DOHH2 (cell line): ENCODE results near the gene S100PBP.
A peak's percentile ranks its signal among the peaks of the same experiment; 100 is the strongest.

Source experiments
- H3F3A ChIP-seq: fragments of 200-600 bp; sonication (generic), shearing (Covaris generic); 2 replicates; pipeline ENCODE4 v1.6.0; 2016; ENCODE audit warnings: antibody characterized with exemption, mild to moderate bottlenecking; ENCODE audit not compliant: control insufficient read depth, insufficient read depth
- H3K27ac ChIP-seq: fragments of 200-600 bp; sonication (generic); 2 replicates; pipeline ENCODE4 v1.5.1; 2014; ENCODE audit warnings: low read depth, mild to moderate bottlenecking, low read length, moderate library complexity
- H3K27me3 ChIP-seq: fragments of 200-600 bp; sonication (generic); 2 replicates; pipeline ENCODE4 v1.6.1; 2014; ENCODE audit warnings: mild to moderate bottlenecking, low read length, mixed read lengths; ENCODE audit not compliant: control insufficient read depth
- H3K36me3 ChIP-seq: fragments of 200-600 bp; sonication (generic); 2 replicates; pipeline ENCODE4 v1.6.1; 2014; ENCODE audit warnings: mild to moderate bottlenecking, low read length, moderate library complexity, mixed read lengths; ENCODE audit not compliant: control insufficient read depth
- H3K4me1 ChIP-seq: fragments of 200-600 bp; sonication (generic); 2 replicates; pipeline ENCODE4 v1.6.1; 2014; ENCODE audit warnings: mild to moderate bottlenecking, low read length, mixed read lengths; ENCODE audit not compliant: control insufficient read depth
- H3K4me2 ChIP-seq: fragments of 200-600 bp; sonication (generic); 2 replicates; pipeline ENCODE4 v1.6.0; 2014; ENCODE audit warnings: mild to moderate bottlenecking, low read length, moderate library complexity
- H3K4me3 ChIP-seq: fragments of 200-600 bp; sonication (generic); 2 replicates; pipeline ENCODE4 v1.5.1; 2014; ENCODE audit warnings: mild to moderate bottlenecking, low read length, mixed read lengths
- H3K79me2 ChIP-seq: fragments of 200-600 bp; sonication (generic); 2 replicates; pipeline ENCODE4 v1.6.1; 2014; ENCODE audit warnings: mild to moderate bottlenecking, low read length, mixed read lengths; ENCODE audit not compliant: control insufficient read depth
- H3K9me2 ChIP-seq: fragments of 200-600 bp; sonication (generic); replicated peaks from 2 replicates; pipeline ENCODE4 v1.6.1; 2014; ENCODE audit warnings: mild to moderate bottlenecking, low read length, mixed read lengths; ENCODE audit not compliant: control insufficient read depth
- H3K9me3 ChIP-seq: fragments of 200-600 bp; sonication (generic); 2 replicates; pipeline ENCODE4 v1.6.1; 2014; ENCODE audit warnings: antibody characterized with exemption, low read length, mixed read lengths; ENCODE audit not compliant: control insufficient read depth, insufficient read depth
- H4K20me1 ChIP-seq: fragments of 200-600 bp; sonication (generic); 2 replicates; pipeline ENCODE4 v1.6.0; 2014; ENCODE audit warnings: low read depth, mild to moderate bottlenecking, antibody characterized with exemption, low read length, moderate library complexity; ENCODE audit not compliant: control insufficient read depth, insufficient read depth
- EZH2phosphoT487 ChIP-seq: fragments of 200-600 bp; sonication (generic); IDR thresholded peaks from 2 replicates; pipeline ENCODE4 v1.6.1; 2017; ENCODE audit warnings: borderline replicate concordance, mild to moderate bottlenecking, antibody characterized with exemption, low read length, moderate library complexity, mixed read lengths
- TF ChIP-seq, protein P1 (sequence below): fragments of 200-600 bp; sonication (generic); IDR thresholded peaks from one replicate; pipeline ENCODE4 v1.5.1; 2014; ENCODE audit warnings: antibody characterized with exemption, mild to moderate bottlenecking, low read depth, low read length; ENCODE audit not compliant: poor library complexity, severe bottlenecking

Gene S100PBP

DNA sequence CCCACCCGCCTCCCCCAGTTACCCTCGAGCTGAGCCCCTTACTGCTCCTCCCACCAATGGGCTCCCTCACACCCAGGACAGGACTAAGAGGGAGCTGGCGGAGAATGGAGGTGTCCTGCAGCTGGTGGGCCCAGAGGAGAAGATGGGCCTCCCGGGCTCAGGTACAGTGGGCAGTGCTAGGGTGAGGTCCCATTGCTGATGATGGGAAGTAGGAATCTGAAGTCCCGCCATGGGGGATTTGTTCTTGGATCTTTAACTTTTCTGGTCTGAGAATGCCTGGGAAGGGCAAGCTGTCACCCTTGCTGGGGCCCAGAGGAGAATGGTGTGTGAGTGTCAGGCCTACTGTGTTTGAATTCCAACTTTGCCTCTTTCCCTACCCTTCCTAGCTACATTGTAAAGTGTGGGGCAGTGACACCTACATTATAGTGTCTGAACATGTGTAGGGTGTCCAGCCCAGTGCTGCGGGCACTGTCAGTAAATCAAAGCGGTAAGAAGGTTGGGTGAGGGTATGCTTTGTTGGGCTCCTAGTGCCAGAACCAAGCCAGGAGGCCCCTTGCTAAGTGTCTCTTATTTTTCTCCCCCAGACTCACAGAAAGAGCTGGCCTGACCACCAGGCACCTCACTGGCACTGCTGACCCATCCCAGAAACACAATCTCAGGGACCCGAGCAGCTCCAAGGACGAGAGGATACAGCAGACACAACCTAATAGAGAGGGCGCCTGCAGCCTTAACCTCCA, 45.0 kb upstream of the S100PBP start:
- H3K4me3 ChIP-seq, result no peak overlapping the region
- no peaks in the 10 kb centered on the region for H3K79me2 ChIP-seq
- H3F3A ChIP-seq, result peaks cover 8% of the 10 kb centered on the region; the same call in 1 of the 2 replicates
- peaks cover 6% of the 10 kb centered on the region; the same call in 1 of the 2 replicates for H3K4me1 ChIP-seq
- H3K36me3 ChIP-seq, result peaks cover 32% of the 10 kb centered on the region
- no peaks in the 10 kb centered on the region for H3K9me3 ChIP-seq
- H3K27ac ChIP-seq, result no peak overlapping the region
- H3K9me2 ChIP-seq, result no peaks in the 10 kb centered on the region
- H3K4me2 ChIP-seq, result no peak overlapping the region
- H3K27me3 ChIP-seq, result no peaks in the 10 kb centered on the region
- H4K20me1 ChIP-seq, result no peaks in the 10 kb centered on the region
- no peak for TF ChIP-seq EZH2phosphoT487
- TF ChIP-seq, protein P1, sequence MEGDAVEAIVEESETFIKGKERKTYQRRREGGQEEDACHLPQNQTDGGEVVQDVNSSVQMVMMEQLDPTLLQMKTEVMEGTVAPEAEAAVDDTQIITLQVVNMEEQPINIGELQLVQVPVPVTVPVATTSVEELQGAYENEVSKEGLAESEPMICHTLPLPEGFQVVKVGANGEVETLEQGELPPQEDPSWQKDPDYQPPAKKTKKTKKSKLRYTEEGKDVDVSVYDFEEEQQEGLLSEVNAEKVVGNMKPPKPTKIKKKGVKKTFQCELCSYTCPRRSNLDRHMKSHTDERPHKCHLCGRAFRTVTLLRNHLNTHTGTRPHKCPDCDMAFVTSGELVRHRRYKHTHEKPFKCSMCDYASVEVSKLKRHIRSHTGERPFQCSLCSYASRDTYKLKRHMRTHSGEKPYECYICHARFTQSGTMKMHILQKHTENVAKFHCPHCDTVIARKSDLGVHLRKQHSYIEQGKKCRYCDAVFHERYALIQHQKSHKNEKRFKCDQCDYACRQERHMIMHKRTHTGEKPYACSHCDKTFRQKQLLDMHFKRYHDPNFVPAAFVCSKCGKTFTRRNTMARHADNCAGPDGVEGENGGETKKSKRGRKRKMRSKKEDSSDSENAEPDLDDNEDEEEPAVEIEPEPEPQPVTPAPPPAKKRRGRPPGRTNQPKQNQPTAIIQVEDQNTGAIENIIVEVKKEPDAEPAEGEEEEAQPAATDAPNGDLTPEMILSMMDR, result no peak

DNA sequence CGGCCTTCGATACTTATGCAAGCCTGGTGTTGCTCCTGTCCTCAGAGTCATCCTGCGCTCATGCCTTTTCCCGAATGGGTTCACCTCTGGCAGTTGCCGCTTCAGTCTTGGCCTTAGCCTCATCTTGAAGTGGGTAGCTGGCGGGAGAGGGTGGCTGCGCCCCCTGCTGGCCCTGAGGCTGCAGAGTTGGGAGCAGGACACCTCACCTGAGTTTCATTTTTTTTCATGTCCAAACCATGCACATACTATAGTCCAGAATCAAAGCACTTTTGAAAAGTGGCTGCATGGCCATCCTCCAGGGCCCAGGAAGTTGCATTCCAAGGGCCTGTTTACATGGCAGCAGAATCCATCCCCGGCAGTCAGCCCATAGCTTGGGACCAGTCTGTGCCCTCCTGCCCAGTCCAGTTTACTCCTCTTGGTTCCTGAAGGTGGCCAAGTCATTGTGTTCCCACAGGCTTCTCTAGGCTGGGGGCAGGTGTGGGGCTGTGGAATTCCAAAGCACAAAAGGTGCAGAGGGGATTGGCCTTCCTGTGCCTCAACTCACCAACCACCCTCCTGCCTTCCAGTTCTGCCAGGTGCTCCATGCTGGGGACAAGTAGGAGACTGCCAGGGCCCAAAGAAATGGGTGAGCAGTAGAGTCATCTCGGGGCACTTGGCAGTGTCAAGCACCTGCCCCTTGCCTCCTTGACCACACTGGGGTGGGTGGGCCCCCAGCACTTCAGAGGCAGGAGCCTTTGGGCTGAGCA, 44.3 kb upstream of the S100PBP start:
- Histone ChIP-seq H3K36me3 (peaks cover 39% of the 10 kb centered on the region), H4K20me1 (no peaks in the 10 kb centered on the region), H3K4me3 (no peak overlapping the region), H3K27me3 (no peaks in the 10 kb centered on the region), H3K27ac (no peak overlapping the region), H3F3A (peaks cover 8% of the 10 kb centered on the region; the same call in 1 of the 2 replicates), H3K4me2 (no peak overlapping the region), H3K9me2 (no peaks in the 10 kb centered on the region), H3K9me3 (no peaks in the 10 kb centered on the region), H3K4me1 (peaks cover 6% of the 10 kb centered on the region; the same call in 1 of the 2 replicates), H3K79me2 (no peaks in the 10 kb centered on the region)
- TF ChIP-seq EZH2phosphoT487, result no peak
- TF ChIP-seq, protein P1, result peak; percentile 96

GRCh38 chr1:32773764-32774463, 43.5 kb upstream of the S100PBP start:
- TF ChIP-seq, protein P1, result no peak
- TF ChIP-seq EZH2phosphoT487, result no peak
- no peaks in the 10 kb centered on the region for H3K9me3 ChIP-seq
- no peak overlapping the region for H3K4me2 ChIP-seq
- no peak overlapping the region for H3K4me3 ChIP-seq
- no peak overlapping the region for H3K27ac ChIP-seq
- no peaks in the 10 kb centered on the region for H4K20me1 ChIP-seq
- H3K79me2 ChIP-seq, result no peaks in the 10 kb centered on the region
- no peaks in the 10 kb centered on the region for H3K27me3 ChIP-seq
- no peaks in the 10 kb centered on the region for H3K9me2 ChIP-seq
- peaks cover 6% of the 10 kb centered on the region; the same call in 1 of the 2 replicates for H3K4me1 ChIP-seq
- H3F3A ChIP-seq, result peaks cover 8% of the 10 kb centered on the region; the same call in 1 of the 2 replicates
- peaks cover 43% of the 10 kb centered on the region for H3K36me3 ChIP-seq
